GM21526 (cell line): Measurements from ENCODE around the gene SLC9A8.
"Not testable (repeated sequence)": the region's sequence is repeated elsewhere in the genome, so short reads cannot be mapped to it uniquely, and the experiment has no call there.

Source experiments
- ATAC-seq: cut with Tn5 transposase; IDR thresholded peaks from one replicate; pipeline ENCODE4 v1.9.1; 2021; ENCODE audit warnings: moderate library complexity; ENCODE audit not compliant: unreplicated experiment, low FRiP score

The SLC9A8 gene

GRCh38 chr20:49890471-49891361, 78.1 kb downstream of the SLC9A8 start:
- ATAC-seq = no peak

GRCh38 chr20:49891476-49892110, 79.0 kb downstream of the SLC9A8 start:
- no peak for ATAC-seq

DNA sequence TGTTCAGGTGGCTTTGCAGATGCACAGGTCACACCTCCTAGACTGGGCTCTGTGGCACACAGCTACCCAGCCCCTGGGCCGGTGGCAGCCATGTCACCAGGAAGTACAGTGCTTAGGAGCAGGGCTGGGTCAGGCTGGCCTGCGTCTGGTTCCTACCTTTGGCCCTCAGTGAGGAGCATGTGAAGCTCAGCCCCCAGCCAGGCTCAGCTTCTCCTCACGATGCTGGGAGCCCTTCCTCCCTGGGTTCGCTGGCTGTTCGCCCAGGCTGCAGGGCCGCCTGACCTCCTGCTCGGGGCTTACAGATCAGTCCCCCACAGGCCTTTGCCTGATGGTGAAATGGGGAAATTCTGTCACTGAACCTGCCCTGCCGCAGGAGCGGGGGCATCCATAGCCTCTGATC, 79.6 kb downstream of the SLC9A8 start:
- no peak for ATAC-seq

DNA sequence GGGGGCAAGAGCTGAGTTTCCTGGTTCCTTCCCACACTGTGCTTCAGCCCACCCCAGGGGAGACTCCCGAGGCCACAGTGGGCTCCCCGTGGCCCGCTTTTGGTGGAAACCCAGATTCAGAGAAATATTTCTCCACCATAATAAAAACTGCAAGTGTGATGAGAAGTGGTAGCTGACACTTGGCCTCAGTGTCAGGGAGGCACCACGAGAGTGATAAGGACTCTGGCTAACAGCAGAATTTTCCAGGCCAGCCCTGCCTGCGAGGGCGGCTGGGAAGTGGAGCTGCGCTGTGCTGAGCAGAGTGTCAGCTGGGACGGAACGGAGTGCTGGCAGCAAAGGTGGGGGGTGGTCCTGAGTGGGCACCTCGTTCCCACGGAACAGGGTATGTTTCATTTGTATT, 80.2 kb downstream of the SLC9A8 start:
- ATAC-seq = no peak

GRCh38 chr20:49893242-49894072, 80.8 kb downstream of the SLC9A8 start:
- ATAC-seq = no peak

- no peak for ATAC-seq
These were observed 81.4 kb downstream of the SLC9A8 start for GRCh38 chr20:49894073-49894470.

- not testable (repeated sequence) for ATAC-seq
These were observed 83.0 kb downstream of the SLC9A8 start for GRCh38 chr20:49895474-49896093.

- no peak for ATAC-seq
These were observed 83.6 kb downstream of the SLC9A8 start for GRCh38 chr20:49896204-49896603.

DNA sequence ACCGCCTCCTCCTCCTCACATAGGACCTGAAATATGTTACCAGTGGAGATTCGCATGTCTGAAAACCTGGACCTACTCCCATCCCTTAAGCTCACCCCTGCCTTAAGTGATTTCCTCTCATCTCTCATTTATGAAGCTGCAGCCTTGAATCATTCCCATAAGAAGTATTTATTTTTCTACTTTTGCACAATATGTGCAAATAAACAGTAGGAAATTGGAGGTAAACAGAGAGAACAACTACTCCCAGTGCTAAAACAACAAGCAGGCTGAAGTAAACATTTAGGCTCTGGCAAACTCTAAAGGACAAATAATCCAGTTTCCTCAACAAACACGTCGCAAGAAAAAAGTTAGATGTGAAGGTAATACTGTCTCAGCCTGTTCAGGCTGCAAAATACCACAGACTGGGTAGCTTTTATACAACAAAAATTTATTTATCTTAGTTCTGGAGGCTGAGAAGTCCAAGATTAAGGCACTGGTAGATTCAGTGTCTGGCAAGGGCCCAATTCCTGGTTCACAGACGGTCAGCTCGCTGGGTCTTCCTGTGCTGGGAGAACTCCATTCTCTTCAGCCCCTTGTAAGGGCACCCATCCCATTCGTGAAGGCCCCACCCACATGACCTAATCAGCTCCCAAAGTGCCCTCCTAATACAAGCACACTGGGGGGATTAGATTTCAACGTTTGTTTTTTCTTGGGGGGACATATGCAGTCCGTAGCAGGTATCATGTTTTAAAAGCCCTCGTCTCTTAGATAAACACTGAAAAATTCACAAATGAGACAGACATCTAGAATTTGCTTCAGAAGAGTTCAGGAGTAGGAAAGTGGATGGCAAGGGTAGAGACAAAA, 87.1 kb downstream of the SLC9A8 start:
- no peak for ATAC-seq

DNA sequence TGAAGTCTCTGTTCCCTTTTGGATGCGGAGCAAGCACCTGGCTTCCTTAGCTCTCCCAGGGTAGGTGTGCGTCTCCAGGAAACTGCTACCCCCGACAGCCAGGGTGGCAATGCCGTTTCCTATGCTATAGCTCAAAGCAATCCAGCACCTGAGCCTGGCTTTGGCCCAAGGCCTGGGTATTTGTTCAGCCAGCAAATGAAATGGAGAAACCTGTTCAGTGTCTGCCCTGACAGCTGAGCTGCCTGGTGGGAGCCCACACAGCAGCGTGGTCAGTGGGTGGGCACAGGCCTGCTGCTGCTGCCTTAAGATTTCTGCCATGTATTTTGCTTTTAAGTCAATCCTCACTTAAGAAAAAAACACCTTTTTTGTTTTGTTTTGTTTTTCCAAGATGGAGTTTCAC, 89.0 kb downstream of the SLC9A8 start:
- no peak for ATAC-seq

DNA sequence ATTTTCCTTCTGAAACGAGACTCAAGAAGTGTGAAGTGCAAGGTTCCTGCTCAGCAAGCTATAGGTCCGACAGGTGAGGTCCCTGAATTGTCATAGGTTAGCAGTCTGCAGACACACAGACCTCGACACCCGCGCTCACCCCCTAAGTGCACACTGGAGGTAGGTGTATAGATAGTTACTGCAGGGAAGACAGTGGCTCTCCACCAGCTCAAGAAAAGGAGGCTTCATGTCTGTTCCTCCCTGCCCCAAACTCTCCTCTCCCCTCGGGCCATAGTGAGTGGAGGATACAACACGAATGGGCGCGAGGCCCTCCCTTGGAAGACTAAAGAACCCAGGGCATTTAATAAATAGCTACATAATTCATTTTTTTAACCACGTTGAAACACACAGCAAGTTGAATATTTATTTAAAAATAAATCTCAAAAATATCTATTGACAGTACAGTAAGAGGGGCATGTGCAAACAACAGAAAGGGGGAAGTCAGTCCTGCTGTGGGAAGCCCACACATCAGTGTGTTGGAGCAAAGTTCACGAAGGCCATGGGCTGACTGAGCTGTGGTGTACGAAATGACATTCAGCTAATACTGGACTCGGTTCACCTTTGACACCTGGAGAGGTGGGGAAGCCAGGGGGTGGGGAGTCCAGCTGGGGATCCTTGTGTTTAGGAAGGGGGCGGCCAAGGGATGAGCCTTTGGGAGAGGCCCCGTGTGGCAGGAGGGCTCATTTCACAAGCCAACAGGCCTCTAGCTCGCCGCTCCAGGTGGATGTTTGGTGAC, 92.0 kb downstream of the SLC9A8 start:
- ATAC-seq = no peak

- ATAC-seq = no peak
These were observed 92.9 kb downstream of the SLC9A8 start for GRCh38 chr20:49905415-49906091.

GRCh38 chr20:49906101-49906604, 93.5 kb downstream of the SLC9A8 start:
- ATAC-seq = no peak

DNA sequence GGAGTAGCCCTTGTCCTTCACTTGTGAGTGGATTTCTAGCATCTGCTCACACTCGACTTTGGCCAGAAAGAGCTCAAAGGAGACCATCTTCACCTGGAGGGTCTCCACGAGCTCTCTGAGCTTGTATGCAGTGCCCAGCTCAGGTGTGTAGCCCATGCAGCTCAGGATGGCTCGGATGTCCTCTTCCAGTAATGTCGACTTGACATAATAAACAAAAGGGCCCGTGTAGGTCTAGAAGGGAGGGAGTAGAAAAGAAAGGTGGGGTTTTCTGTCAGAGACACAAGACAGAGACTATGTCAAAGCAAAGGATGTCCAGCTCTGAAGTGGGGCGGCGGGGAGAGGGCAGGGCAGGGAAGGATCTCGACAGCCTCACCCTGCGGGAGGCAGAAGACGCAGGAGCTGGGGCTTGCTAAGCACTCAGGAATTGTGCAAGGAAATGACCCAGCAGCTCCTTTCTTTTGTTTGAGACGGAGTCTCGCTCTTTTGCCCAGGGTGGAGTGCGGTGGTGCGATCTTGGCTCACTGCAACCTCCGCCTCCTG, 94.1 kb downstream of the SLC9A8 start:
- ATAC-seq = no peak

- no peak for ATAC-seq
These were observed 95.0 kb downstream of the SLC9A8 start for GRCh38 chr20:49907405-49908257.

- no peak for ATAC-seq
These were observed 95.6 kb downstream of the SLC9A8 start for GRCh38 chr20:49908258-49908565.
